ENCODE measurements around the gene PARVB. TPM values are rescaled to one million over a fixed set of nuclear protein-coding genes. Genes with fewer than 3 reads are reported as not detected.

Gene PARVB
- total RNA-seq, 1 donor, result 19.0 TPM

GRCh38 chr22:44067033-44067432 is 42.9 kb downstream of the PARVB start:
- no peak for TF ChIP-seq CTCF (IDR thresholded peaks at IDR 0.05; ENCODE audit: insufficient read depth, low read depth, low read length)
- H3K4me3 ChIP-seq (ENCODE audit: low read depth, low read length), result no peak overlapping the region
- DNase-seq (ENCODE audit: low read depth), result no peak

GRCh38 chr22:44067901-44068300 is 43.8 kb downstream of the PARVB start:
- no peak for DNase-seq (ENCODE audit: low read depth)
- TF ChIP-seq CTCF (IDR thresholded peaks at IDR 0.05; ENCODE audit: insufficient read depth, low read depth, low read length), result no peak
- no peak overlapping the region for H3K4me3 ChIP-seq (ENCODE audit: low read depth, low read length)

GRCh38 chr22:44068422-44069191 is 44.5 kb downstream of the PARVB start:
- H3K4me3 ChIP-seq (ENCODE audit: low read depth, low read length), result no peak overlapping the region
- DNase-seq (ENCODE audit: low read depth), result no peak
- TF ChIP-seq CTCF (IDR thresholded peaks at IDR 0.05; ENCODE audit: insufficient read depth, low read depth, low read length), result no peak

GRCh38 chr22:44070029-44070428 is 45.9 kb downstream of the PARVB start:
- H3K4me3 ChIP-seq (ENCODE audit: low read depth, low read length), result no peak overlapping the region
- TF ChIP-seq CTCF (IDR thresholded peaks at IDR 0.05; ENCODE audit: insufficient read depth, low read depth, low read length), result no peak
- no peak for DNase-seq (ENCODE audit: low read depth)

- no peak for TF ChIP-seq CTCF (IDR thresholded peaks at IDR 0.05; ENCODE audit: insufficient read depth, low read depth, low read length)
- no peak for DNase-seq (ENCODE audit: low read depth)
- no peak overlapping the region for H3K4me3 ChIP-seq (ENCODE audit: low read depth, low read length)
Measured at GRCh38 chr22:44071781-44072326, 47.8 kb downstream of the PARVB start.

- TF ChIP-seq CTCF (IDR thresholded peaks at IDR 0.05; ENCODE audit: insufficient read depth, low read depth, low read length), result no peak
- H3K4me3 ChIP-seq (ENCODE audit: low read depth, low read length), result no peak overlapping the region
- no peak for DNase-seq (ENCODE audit: low read depth)
Measured at GRCh38 chr22:44074337-44074984, 50.4 kb downstream of the PARVB start.
